Stimulated activated naive CD8-positive, alpha-beta T cell treated with anti-CD3 and anti-CD28 coated beads, Interleukin-15, Interleukin-2, amounts not matched to agents 100 U/mL and 50 U/mL, for 24 hours (primary cell): ENCODE data around the gene ADAM11.
"Not testable (repeated sequence)": the region's sequence is repeated elsewhere in the genome, so short reads cannot be mapped to it uniquely, and the experiment has no call there.

ENCODE experiments used
- ATAC-seq: fragments of 150-1000 bp; cut with Tn5 transposase; one replicate; pipeline ENCODE4 v1.10.0; 2021
- DNase-seq: peaks from one replicate; pipeline ENCODE4 v3.0.0; 2021

Gene ADAM11

GRCh38 chr17:44758414-44759085, at the start of gene ADAM11:
ADAM11 (plus strand) TSS chr17:44758988; CDS start chr17:44759200, 212 bp downstream.
- no peak for DNase-seq
- ATAC-seq = peak; percentile 33

GRCh38 chr17:44719444-44719843, 39.3 kb upstream of the ADAM11 start:
- DNase-seq = no peak

GRCh38 chr17:44722254-44722653, 36.5 kb upstream of the ADAM11 start:
- ATAC-seq = no peak
- no peak for DNase-seq

More at GRCh38 chr17:44719444-44719843, 39.3 kb upstream of the ADAM11 start:
- no peak for ATAC-seq

DNA sequence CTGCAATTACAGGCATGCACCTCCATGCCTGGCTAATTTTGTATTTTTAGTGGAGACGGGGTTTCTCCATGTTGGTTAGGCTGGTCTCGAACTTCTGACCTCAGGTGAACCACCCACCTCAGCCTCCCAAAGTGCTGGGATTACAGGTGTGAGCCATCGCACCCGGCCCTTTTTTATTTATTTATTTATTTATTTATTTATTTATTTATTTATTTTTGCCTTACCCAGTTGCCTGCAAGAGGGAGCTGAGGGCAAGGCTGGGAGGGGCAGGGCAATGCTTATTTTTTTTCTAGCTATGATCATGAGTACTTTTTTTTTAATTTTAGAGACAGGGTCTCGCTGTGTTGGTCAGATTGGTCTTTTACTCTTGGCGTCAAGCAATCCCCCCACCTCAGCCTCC, 32.7 kb upstream of the ADAM11 start:
- not testable (repeated sequence) for ATAC-seq

GRCh38 chr17:44733753-44734152, 25.0 kb upstream of the ADAM11 start:
- no peak for ATAC-seq
- DNase-seq = no peak

More for the DNA sequence above, 32.7 kb upstream of the ADAM11 start:
- DNase-seq = not testable (repeated sequence)

GRCh38 chr17:44734272-44734671, 24.5 kb upstream of the ADAM11 start:
- no peak for DNase-seq

DNA sequence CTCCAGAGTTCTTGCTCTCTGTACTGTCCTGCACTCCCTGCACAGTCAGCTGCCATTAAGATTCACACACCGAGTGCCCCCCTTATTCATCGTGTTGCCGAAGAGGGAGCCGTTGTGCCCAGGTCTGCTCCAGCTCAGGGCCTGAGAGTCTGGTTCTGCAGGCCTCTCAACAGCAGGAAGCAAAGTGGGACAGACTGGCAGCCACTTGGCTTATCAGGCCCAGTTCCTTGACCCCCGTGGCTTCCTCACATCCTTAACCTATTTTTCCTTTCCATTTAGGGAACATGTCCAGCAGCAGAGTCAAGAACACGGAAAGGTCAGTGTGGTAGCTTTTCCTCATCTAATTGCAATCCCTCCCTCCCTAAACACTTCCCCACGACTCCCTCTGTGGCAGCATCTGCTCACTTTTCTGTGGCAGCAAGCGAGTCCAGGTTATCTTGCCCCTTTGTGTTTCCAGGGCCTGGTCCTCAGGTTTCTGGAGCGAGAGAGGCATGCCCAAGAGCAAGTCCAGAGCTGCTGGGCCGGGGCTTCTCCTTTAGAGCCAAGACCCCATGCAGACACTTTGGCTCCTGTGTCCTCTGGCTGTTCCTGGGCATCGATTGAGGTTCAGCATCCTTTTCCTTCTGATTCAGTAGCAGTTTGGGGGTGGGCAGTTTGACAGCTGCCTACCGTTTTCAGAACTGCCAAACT, 22.1 kb upstream of the ADAM11 start:
- ATAC-seq (no peak), DNase-seq (no peak)

More at GRCh38 chr17:44734272-44734671, 24.5 kb upstream of the ADAM11 start:
- ATAC-seq = no peak

DNA sequence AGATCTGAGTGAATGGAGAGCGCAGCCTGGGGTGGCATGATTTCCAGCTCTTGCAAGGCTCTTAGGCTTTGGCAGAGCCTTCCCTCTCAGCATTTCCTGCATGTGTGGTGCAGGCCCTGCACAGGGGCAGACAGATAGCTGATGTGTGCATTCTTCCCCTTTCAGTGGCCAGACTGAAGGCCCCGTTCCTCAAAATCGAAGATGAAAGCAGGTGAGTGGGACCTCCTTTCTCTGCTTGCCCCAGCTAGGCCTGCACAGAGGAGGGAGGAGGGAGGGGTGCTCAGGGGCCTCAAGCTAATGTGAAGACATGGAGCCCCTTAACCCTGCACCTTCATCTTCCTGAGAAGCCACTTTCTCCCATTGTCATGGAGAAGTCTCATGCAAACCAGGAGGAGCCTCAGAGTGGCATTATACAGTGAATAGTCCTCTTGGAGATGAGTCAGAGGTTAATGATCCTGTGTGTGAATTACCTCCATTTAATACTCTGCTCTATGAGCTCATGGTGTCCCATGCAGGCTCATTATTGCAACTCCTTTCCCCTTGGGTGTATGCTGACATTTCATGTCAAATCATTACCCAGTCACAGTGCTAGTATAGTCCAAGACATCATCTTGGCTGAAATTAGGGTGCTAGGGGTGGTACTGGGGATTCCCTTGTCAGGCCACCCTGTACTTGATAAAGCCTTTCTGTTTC, 20.4 kb upstream of the ADAM11 start:
- DNase-seq (no peak), ATAC-seq (peak; percentile 43)

GRCh38 chr17:44741316-44741715, 17.5 kb upstream of the ADAM11 start:
- DNase-seq = no peak
- no peak for ATAC-seq

DNA sequence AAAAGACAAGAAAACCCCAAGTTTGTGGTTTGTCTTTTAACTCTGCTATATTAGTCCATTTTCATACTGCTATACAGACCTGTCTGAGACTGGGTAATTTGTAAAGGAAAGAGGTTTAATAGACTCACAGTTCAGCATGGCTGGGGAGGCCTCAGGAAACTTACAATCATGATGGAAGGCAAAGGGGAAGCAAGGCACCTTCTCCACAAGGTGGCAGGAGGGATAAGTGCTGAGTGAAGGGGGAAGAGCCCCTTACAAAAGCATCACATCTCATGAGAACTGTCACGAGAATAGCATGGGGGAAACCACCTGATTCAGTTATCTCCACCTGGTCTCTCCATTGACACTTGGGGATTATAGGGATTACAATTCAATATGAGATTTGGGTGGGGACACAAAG, 13.5 kb upstream of the ADAM11 start:
- ATAC-seq = no peak
- DNase-seq = no peak

DNA sequence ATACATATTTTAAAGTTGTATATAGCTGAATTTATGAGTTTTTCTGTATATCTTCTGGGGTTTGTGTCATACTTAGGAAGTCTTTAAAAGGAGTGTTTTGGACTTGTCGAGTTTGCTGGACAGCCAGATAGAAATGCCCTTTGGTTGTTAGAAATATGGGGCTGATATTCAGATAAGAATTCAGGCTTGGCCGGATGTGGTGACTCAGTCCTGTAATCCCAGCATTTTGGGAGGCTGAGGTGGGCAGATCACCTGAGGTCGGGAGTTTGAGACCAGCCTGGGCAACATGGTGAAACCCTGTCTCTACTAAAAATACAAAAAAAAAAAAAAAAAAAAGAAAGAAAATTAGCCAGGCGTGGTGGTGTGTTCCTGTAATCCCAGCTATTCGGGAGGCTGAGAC, 13.1 kb upstream of the ADAM11 start:
- DNase-seq, ATAC-seq: not testable (repeated sequence)

GRCh38 chr17:44747566-44747965, 11.2 kb upstream of the ADAM11 start:
- ATAC-seq (no peak), DNase-seq (no peak)

GRCh38 chr17:44749076-44749979, 9.5 kb upstream of the ADAM11 start:
- no peak for ATAC-seq
- no peak for DNase-seq

GRCh38 chr17:44749980-44750318, 8.8 kb upstream of the ADAM11 start:
- ATAC-seq (no peak), DNase-seq (no peak)

DNA sequence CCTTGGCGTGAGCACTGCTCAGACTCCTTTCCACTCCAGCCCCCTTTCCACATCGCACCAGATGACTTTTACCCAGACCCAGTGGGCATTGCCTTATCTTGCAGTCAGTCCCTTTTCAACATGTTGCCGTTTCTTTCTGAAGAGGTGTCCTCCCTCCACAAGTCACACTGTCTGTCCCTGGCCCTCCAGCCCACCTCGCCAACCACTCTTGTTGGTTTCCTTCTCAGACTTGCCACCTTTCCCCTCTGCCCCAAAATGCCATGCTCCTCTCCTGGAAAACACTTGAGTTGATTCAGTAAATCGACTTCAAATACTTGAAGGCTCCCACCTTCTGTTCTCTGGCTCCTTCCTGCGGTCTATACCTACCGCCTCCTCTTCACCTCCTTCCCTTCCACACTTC, 7.5 kb upstream of the ADAM11 start:
- DNase-seq = no peak
- no peak for ATAC-seq

- DNase-seq = no peak
- ATAC-seq = no peak
These were observed 7.0 kb upstream of the ADAM11 start for GRCh38 chr17:44751806-44752205.

DNA sequence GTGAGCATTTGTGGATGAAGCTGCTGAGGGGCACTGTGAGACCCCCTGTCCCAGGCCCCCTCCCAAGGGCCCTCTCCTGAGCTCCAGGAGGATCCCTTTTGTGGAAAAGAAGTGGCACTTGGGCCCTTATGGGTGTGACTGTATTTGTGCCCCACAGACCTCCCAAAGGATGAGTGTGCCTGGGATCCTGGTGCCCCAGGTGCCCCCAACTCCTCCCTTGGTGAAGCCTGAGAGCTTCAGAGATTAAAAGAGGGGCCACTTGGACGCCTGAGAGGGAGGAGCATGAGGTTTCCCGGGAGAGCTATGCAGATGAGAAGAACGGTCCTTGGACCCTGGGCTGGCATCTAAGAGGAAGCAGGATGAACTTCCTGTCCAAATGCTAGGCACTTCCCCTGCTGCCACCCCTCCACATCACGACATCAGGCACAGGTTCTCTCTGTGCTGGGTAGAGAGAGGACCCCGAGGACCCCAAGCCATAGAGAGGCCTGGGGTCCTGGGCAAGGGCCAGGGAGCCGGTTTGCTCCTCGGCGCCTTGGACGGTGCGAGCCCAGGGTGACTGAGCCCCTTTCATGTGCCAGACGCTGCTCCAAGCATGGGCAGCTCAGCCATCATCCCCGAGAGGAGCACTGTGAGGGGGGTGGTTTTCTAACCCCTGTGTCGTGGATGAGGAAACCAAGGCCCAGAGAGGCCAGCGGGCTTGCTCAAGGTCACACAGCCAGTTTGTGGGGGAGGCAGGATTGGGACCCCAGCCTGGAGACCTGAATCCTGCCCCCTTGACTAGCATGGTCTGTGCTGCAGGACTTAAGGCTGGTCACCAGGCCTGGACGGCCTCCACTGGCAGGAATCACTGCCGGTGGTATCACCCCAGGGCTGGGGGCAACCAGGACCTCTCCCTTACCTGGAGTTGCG, 5.6 kb upstream of the ADAM11 start:
- ATAC-seq = no peak

GRCh38 chr17:44754276-44754675, 4.5 kb upstream of the ADAM11 start:
- no peak for ATAC-seq
- DNase-seq = no peak

More for the DNA sequence above, 5.6 kb upstream of the ADAM11 start:
- DNase-seq = no peak

- not testable (repeated sequence) for ATAC-seq, DNase-seq
These were observed 3.6 kb upstream of the ADAM11 start for GRCh38 chr17:44755180-44755579.

- ATAC-seq (no peak), DNase-seq (no peak)
These were observed 1.5 kb upstream of the ADAM11 start for GRCh38 chr17:44757045-44757917.
